ENCODE results near the gene TAS1R2.

Gene TAS1R2

DNA sequence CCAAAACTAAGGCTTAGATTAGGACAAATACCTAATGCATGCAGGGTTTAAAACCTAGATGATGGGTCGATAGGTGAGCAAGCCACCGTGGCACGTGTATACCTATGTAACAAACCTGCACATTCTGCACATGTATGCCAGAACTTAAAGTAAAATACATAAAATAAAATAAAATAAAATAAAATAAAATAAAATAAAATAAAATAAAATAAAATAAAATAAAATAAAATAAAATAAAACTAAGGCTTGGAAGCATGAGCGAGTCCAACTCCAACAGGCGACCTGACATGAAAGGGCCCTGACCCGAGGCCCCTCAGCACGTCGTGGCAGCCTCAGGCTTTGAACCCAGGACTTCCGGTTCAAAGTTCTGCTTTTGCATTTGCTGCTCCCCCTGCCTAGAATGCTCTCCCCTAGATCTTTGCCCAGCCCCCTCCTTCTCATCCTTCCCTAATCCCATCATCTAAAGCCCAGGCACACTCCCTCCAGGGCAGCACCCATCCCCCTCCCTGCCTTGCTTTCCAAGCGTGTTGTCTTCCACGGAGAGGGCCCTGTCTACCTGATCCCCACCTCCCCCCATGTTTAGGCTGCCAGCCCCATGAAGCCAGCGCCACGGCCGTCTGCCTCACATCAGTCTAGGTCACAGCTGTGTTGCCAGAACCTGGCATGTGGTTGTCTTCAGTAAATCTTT lies 64.3 kb downstream of the TAS1R2 start:
- H3K4me3 ChIP-seq (ENCODE audit: low read depth, low read length) = no peak overlapping the region
- no peak for DNase-seq (ENCODE audit: low read depth)
- TF ChIP-seq, protein P1, sequence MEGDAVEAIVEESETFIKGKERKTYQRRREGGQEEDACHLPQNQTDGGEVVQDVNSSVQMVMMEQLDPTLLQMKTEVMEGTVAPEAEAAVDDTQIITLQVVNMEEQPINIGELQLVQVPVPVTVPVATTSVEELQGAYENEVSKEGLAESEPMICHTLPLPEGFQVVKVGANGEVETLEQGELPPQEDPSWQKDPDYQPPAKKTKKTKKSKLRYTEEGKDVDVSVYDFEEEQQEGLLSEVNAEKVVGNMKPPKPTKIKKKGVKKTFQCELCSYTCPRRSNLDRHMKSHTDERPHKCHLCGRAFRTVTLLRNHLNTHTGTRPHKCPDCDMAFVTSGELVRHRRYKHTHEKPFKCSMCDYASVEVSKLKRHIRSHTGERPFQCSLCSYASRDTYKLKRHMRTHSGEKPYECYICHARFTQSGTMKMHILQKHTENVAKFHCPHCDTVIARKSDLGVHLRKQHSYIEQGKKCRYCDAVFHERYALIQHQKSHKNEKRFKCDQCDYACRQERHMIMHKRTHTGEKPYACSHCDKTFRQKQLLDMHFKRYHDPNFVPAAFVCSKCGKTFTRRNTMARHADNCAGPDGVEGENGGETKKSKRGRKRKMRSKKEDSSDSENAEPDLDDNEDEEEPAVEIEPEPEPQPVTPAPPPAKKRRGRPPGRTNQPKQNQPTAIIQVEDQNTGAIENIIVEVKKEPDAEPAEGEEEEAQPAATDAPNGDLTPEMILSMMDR (IDR thresholded peaks at IDR 0.05; ENCODE audit: control insufficient read depth, extremely low read depth, insufficient read depth) = no peak

DNA sequence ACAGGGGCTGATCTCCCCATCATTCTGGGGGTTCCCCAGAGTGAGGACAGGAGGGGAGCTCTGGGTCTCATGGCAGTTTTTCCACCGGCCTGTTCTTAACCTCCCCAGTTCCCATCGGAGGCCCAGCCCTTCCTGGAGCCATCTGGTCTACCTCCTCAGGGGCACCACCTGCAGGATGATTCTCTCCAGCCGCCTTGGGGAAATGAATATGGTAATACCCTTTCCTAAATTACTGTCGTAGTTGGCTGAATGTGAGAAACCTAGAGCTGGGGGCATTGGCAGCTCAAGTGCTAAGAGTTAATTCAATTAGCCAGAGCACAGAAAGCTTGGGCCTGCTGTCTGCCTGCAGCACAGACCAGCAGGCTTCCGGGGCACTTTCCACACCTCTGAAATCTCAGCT lies 64.9 kb downstream of the TAS1R2 start:
- no peak overlapping the region for H3K4me3 ChIP-seq (ENCODE audit: low read depth, low read length)
- DNase-seq (ENCODE audit: low read depth) = no peak
- TF ChIP-seq, protein P1 (IDR thresholded peaks at IDR 0.05; ENCODE audit: control insufficient read depth, extremely low read depth, insufficient read depth) = no peak

GRCh38 chr1:18794051-18794450 lies 65.4 kb downstream of the TAS1R2 start:
- TF ChIP-seq, protein P1 (IDR thresholded peaks at IDR 0.05; ENCODE audit: control insufficient read depth, extremely low read depth, insufficient read depth) = no peak
- no peak for DNase-seq (ENCODE audit: low read depth)
- H3K4me3 ChIP-seq (ENCODE audit: low read depth, low read length) = no peak overlapping the region

DNA sequence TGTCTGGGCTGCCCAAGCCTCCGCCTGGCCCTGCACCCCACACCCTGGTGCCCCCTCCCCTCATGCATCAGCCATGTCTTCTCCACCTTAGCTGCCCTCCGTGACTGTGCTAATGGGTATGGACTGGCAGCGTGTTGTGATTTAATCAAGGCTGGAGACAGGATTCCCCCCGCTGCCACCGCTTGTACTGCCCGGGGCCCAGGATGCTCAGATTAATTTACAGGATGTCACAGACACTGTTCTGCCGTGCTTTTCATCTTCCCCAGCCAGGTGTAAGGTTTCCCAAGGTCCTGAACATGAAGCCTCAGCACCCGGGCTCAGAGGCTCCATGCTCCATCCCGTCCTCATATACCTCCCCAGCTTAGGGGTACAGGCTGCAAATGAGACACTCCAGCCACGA lies 66.3 kb downstream of the TAS1R2 start:
- H3K4me3 ChIP-seq (ENCODE audit: low read depth, low read length) = no peak overlapping the region
- DNase-seq (ENCODE audit: low read depth) = no peak
- TF ChIP-seq, protein P1 (IDR thresholded peaks at IDR 0.05; ENCODE audit: control insufficient read depth, extremely low read depth, insufficient read depth) = no peak

DNA sequence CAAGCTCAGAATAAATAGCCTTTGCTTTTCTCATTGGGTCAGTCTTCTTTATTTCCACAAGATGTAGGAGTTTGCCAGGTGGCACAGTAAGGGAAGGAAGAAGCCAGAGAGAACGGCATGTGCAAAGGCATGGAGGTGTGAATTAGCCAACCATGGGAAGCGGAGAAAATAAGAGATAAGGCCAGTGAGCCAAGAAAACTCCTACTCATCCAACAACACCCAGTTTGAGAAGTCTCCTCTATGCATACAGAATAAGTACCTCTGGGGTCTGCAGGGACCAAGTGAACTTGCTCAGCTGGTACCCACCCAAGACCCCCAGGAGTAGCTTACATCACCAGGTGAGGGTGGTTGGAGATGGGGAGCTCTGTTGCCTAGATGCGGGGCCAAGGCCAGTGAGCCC lies 66.7 kb downstream of the TAS1R2 start:
- no peak overlapping the region for H3K4me3 ChIP-seq (ENCODE audit: low read depth, low read length)
- DNase-seq (ENCODE audit: low read depth) = no peak
- TF ChIP-seq, protein P1 (IDR thresholded peaks at IDR 0.05; ENCODE audit: control insufficient read depth, extremely low read depth, insufficient read depth) = no peak
